ENCODE data around the gene TSC1.

GRCh38 chr9:132957805-132958204, 13.4 kb upstream of the TSC1 start:
- TF ChIP-seq CTCF (IDR thresholded peaks at IDR 0.05) (no peak), POLR2A (IDR thresholded peaks at IDR 0.05) (no peak)

All from uterus (tissue), 2 donors.